ENCODE data around the gene FMN2. TPM values are rescaled to one million over a fixed set of nuclear protein-coding genes. Genes with fewer than 3 reads are reported as not detected.

FMN2 gene
- total and polyA plus RNA-seq, 9 donors = 0.60 to 10.1 (median 2.5) TPM

- Histone ChIP-seq H3K27ac (no peak overlapping the region), H3K9me3 (no peaks in the 10 kb centered on the region), H3K4me1 (ENCODE audit: insufficient read depth) (no peaks in the 10 kb centered on the region), H3K36me3 (no peaks in the 10 kb centered on the region), H3K4me3 (no peak overlapping the region), H3K27me3 (no peaks in the 10 kb centered on the region)
- TF ChIP-seq POLR2A (IDR thresholded peaks at IDR 0.05) (no peak), CTCF (IDR thresholded peaks at IDR 0.05) (no peak), EP300 (IDR thresholded peaks at IDR 0.05) (no peak)
- intact Hi-C loops (cut with DNase I) = no loop called here
- DNase-seq = no peak
- 90 to 92% (median 90%) methylated on average over 4 of the region's 4 CpGs for WGBS, 3 donors
Measured at GRCh38 chr1:240096974-240097373, 5.3 kb downstream of the FMN2 start.

GRCh38 chr1:240098534-240098933 lies 6.9 kb downstream of the FMN2 start:
- TF ChIP-seq POLR2A (IDR thresholded peaks at IDR 0.05) (no peak), CTCF (IDR thresholded peaks at IDR 0.05) (no peak), EP300 (IDR thresholded peaks at IDR 0.05) (no peak)
- no peak overlapping the region for H3K4me3 ChIP-seq
- no peaks in the 10 kb centered on the region for H3K27me3 ChIP-seq
- H3K27ac ChIP-seq = no peak overlapping the region
- intact Hi-C loops (cut with DNase I) = no loop called here
- no peaks in the 10 kb centered on the region for H3K36me3 ChIP-seq
- WGBS, 3 donors = 93 to 95% (median 95%) methylated on average over 6 of the region's 6 CpGs
- DNase-seq = no peak
- no peaks in the 10 kb centered on the region for H3K9me3 ChIP-seq
- H3K4me1 ChIP-seq (ENCODE audit: insufficient read depth) = no peaks in the 10 kb centered on the region

GRCh38 chr1:240099329-240099728 lies 7.6 kb downstream of the FMN2 start:
- 35 to 55% (median 44%) methylated on average over 5 of the region's 5 CpGs for WGBS, 3 donors
- TF ChIP-seq CTCF (IDR thresholded peaks at IDR 0.05) (no peak), EP300 (IDR thresholded peaks at IDR 0.05) (no peak), POLR2A (IDR thresholded peaks at IDR 0.05) (no peak)

GRCh38 chr1:240099748-240100147 lies 8.1 kb downstream of the FMN2 start:
- H3K9me3 ChIP-seq = no peaks in the 10 kb centered on the region
- H3K4me3 ChIP-seq = no peak overlapping the region
- WGBS, 3 donors = 53 to 67% (median 59%) methylated on average over 3 of the region's 3 CpGs
- no peaks in the 10 kb centered on the region for H3K27me3 ChIP-seq
- H3K36me3 ChIP-seq = no peaks in the 10 kb centered on the region
- no peak for DNase-seq
- H3K4me1 ChIP-seq (ENCODE audit: insufficient read depth) = no peaks in the 10 kb centered on the region
- no peak overlapping the region for H3K27ac ChIP-seq
- no peak for TF ChIP-seq POLR2A (IDR thresholded peaks at IDR 0.05)
- TF ChIP-seq CTCF (IDR thresholded peaks at IDR 0.05) = no peak
- TF ChIP-seq EP300 (IDR thresholded peaks at IDR 0.05) = no peak
- intact Hi-C loops (cut with DNase I) = no loop called here

More at GRCh38 chr1:240099329-240099728, 7.6 kb downstream of the FMN2 start:
- no peak overlapping the region for H3K4me3 ChIP-seq
- no peaks in the 10 kb centered on the region for H3K4me1 ChIP-seq (ENCODE audit: insufficient read depth)
- H3K27ac ChIP-seq = no peak overlapping the region
- H3K36me3 ChIP-seq = no peaks in the 10 kb centered on the region
- intact Hi-C loops (cut with DNase I) = no loop called here
- no peak for DNase-seq
- H3K27me3 ChIP-seq = no peaks in the 10 kb centered on the region
- no peaks in the 10 kb centered on the region for H3K9me3 ChIP-seq
